ENCODE measurements around the gene PRKCQ. TPM values are rescaled to one million over a fixed set of nuclear protein-coding genes. Genes with fewer than 3 reads are reported as not detected.

Gene PRKCQ
- total and polyA plus RNA-seq, 2 of the 4 experiments (the other 2 are of a cell fraction) = under 0.01 to 0.03 TPM

DNA sequence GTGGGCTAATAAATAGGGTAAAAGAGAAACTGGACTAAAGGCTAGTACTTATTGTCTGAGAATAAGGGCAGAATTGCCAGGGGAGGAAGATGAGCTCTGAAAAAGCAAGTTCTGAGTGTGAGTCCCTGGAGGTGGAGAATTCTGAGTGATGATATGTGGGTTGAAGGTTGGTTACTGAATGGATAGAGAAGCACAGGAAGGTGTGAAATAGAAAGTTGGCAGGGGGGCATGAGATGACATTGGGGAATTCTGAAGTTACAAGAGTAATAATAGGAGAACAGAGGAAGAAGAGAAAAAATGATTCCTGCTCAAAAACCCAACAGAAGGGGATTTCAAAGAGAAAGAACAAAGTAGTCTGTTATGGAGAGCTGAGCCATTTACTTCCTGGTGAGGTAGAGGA is 76.9 kb downstream of the PRKCQ start:
- no peak for TF ChIP-seq RCOR1 (IDR thresholded peaks at IDR 0.05; ENCODE audit: insufficient replicate concordance, low read length)
- no peak for TF ChIP-seq RFX5 (IDR thresholded peaks at IDR 0.05; ENCODE audit: low read depth, low read length)
- TF ChIP-seq RAD21 (IDR thresholded peaks at IDR 0.05; ENCODE audit: low read length) = no peak
- TF ChIP-seq ELK1 (IDR thresholded peaks at IDR 0.05; ENCODE audit: borderline replicate concordance, low read depth, low read length) = no peak
- TF ChIP-seq BHLHE40 (IDR thresholded peaks at IDR 0.05; ENCODE audit: low read depth, low read length) = no peak
- TF ChIP-seq, protein P1, sequence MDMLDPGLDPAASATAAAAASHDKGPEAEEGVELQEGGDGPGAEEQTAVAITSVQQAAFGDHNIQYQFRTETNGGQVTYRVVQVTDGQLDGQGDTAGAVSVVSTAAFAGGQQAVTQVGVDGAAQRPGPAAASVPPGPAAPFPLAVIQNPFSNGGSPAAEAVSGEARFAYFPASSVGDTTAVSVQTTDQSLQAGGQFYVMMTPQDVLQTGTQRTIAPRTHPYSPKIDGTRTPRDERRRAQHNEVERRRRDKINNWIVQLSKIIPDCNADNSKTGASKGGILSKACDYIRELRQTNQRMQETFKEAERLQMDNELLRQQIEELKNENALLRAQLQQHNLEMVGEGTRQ (IDR thresholded peaks at IDR 0.05; ENCODE audit: low read depth, low read length) = no peak
- TF ChIP-seq CHD1 (IDR thresholded peaks at IDR 0.05; ENCODE audit: low read depth, low read length) = no peak
- TF ChIP-seq MXI1 (IDR thresholded peaks at IDR 0.05; ENCODE audit: borderline replicate concordance, low read depth, low read length) = no peak
- no peak for TF ChIP-seq NFE2L2 (IDR thresholded peaks at IDR 0.05; ENCODE audit: low read depth, low read length)
- no peak for TF ChIP-seq FOS (IDR thresholded peaks at IDR 0.05; ENCODE audit: low read depth, low read length)
- no peak for TF ChIP-seq SMC3 (IDR thresholded peaks at IDR 0.05; ENCODE audit: low read depth, low read length)
- TF ChIP-seq, protein P2, sequence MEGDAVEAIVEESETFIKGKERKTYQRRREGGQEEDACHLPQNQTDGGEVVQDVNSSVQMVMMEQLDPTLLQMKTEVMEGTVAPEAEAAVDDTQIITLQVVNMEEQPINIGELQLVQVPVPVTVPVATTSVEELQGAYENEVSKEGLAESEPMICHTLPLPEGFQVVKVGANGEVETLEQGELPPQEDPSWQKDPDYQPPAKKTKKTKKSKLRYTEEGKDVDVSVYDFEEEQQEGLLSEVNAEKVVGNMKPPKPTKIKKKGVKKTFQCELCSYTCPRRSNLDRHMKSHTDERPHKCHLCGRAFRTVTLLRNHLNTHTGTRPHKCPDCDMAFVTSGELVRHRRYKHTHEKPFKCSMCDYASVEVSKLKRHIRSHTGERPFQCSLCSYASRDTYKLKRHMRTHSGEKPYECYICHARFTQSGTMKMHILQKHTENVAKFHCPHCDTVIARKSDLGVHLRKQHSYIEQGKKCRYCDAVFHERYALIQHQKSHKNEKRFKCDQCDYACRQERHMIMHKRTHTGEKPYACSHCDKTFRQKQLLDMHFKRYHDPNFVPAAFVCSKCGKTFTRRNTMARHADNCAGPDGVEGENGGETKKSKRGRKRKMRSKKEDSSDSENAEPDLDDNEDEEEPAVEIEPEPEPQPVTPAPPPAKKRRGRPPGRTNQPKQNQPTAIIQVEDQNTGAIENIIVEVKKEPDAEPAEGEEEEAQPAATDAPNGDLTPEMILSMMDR (conservative IDR thresholded peaks at IDR 0.05; ENCODE audit: low read depth, low read length) = no peak
- no peak for TF ChIP-seq POLR2A (IDR thresholded peaks at IDR 0.05; ENCODE audit: low read depth, low read length)
- no peak for TF ChIP-seq CEBPB (IDR thresholded peaks at IDR 0.05; ENCODE audit: low read depth, low read length)
- Histone ChIP-seq H3K27me3 (ENCODE audit: control insufficient read depth, insufficient read depth, low read length) (no peaks in the 10 kb centered on the region), H4K91ac (ENCODE audit: insufficient read depth, low read depth, low read length) (no peak overlapping the region), H3K18ac (ENCODE audit: low read depth, low read length) (no peak overlapping the region), H3K14ac (replicated peaks; ENCODE audit: low read depth, low read length) (no peak overlapping the region), H3K27ac (ENCODE audit: insufficient read depth, low read length) (no peak overlapping the region), H3K4me2 (ENCODE audit: low read depth, low read length) (no peak overlapping the region), H3K36me3 (ENCODE audit: control insufficient read depth, insufficient read depth, low read length) (no peaks in the 10 kb centered on the region), H3K4ac (ENCODE audit: low read depth, low read length) (no peak overlapping the region), H2BK120ac (ENCODE audit: low read depth, low read length) (no peak overlapping the region), H3K79me1 (ENCODE audit: low read depth in 1 of 2, low read length in 2 of 2) (no peaks in the 10 kb centered on the region), H2BK5ac (ENCODE audit: low read depth, low read length, poor library complexity, severe bottlenecking) (no peak overlapping the region), H4K20me1 (ENCODE audit: insufficient read depth, low read length) (no peaks in the 10 kb centered on the region), H4K8ac (ENCODE audit: low read depth in 2 of 2, low read length in 2 of 2) (no peak overlapping the region), H3K23ac (ENCODE audit: low read depth, low read length) (no peak overlapping the region), H4K5ac (ENCODE audit: low read depth, low read length) (no peak overlapping the region), H2BK15ac (ENCODE audit: low read depth, low read length) (no peak overlapping the region), H3K56ac (ENCODE audit: extremely low read depth, insufficient read depth, low read length) (no peak overlapping the region), H3K4me3 (ENCODE audit: insufficient read depth, low read depth, low read length) (no peak overlapping the region), H2AK5ac (ENCODE audit: low read depth, low read length) (no peak overlapping the region), H2BK20ac (ENCODE audit: low read depth, low read length) (no peak overlapping the region), H3K9me3 (ENCODE audit: control insufficient read depth, insufficient read depth, low read length) (no peaks in the 10 kb centered on the region), H3K9me1 (ENCODE audit: insufficient read depth, low read length) (no peaks in the 10 kb centered on the region), H2AK9ac (replicated peaks; ENCODE audit: low read depth, low read length, poor library complexity) (no peak overlapping the region), H3K4me1 (ENCODE audit: control insufficient read depth, insufficient read depth, low read length) (no peaks in the 10 kb centered on the region), H2AFZ (replicated peaks; ENCODE audit: low read length, poor library complexity) (no peak overlapping the region), H3K9ac (ENCODE audit: low read depth, low read length) (no peak overlapping the region)
- no TSS peak for BruUV-seq (replicated peaks)
- intact Hi-C loops (cut with micrococcal nuclease) = no loop called here
- no peak for DNase-seq
- POLR2A ChIA-PET (ENCODE audit: unreplicated experiment) = no interaction called here
- in situ Hi-C loops (cut with MboI; ENCODE audit: low sequenced_read_pairs) = no loop called here
- no peak for ATAC-seq (ENCODE audit: low read depth)
- dilution Hi-C loops (cut with HindIII; ENCODE audit: low sequenced_read_pairs, unreplicated experiment) = no loop called here
- CTCF ChIA-PET = no interaction called here
